Right atrium auricular region (tissue), 2 donors: ENCODE data around the gene CDHR1. TPM values are rescaled to one million over a fixed set of nuclear protein-coding genes. Genes with fewer than 3 reads are reported as not detected.

Experiments used
- DNase-seq: peaks from one replicate; pipeline ENCODE4 v3.0.0-alpha.2; 2019; ENCODE audit warnings: low spot score
- H3K27ac ChIP-seq, 2 donors: fragments of 200-600 bp; sonication (generic); 1 replicate in 1 of 2; 2 replicates in 1 of 2; pipeline ENCODE4 v1.5.1; 2016 to 2019
- H3K27me3 ChIP-seq, 2 donors: fragments of 200-600 bp; sonication (generic); one replicate each; pipeline versions ENCODE4 v1.5.1 to v1.6.0; 2017 to 2019
- H3K36me3 ChIP-seq: fragments of 200-600 bp; sonication (generic); one replicate; pipeline ENCODE4 v1.5.1; 2016
- H3K4me1 ChIP-seq, 2 donors: fragments of 200-600 bp; sonication (generic); one replicate each; pipeline versions ENCODE4 v1.5.1 to v1.6.0; 2017 to 2019
- H3K4me3 ChIP-seq, 2 donors: fragments of 200-600 bp; sonication (generic); 1 replicate in 1 of 2; 2 replicates in 1 of 2; pipeline ENCODE4 v1.5.1; 2017 to 2019; ENCODE audit warnings: mild to moderate bottlenecking in 1 of 2, moderate library complexity in 1 of 2
- H3K9me3 ChIP-seq, 2 donors: fragments of 200-600 bp; sonication (generic); one replicate each; pipeline ENCODE4 v1.5.1; 2019
- total RNA-seq, 2 donors: library from RNA; depleted of rRNA; stranded (reverse); fragments of >200 nt; gene quantifications; one replicate each; pipeline ENCODE4 v1.1.0, GENCODE V29; 2016
- TF ChIP-seq, protein P1 (sequence below), 2 donors: fragments of 200-600 bp; sonication (generic); IDR thresholded peaks; one replicate each; pipeline ENCODE4 v1.5.1; 2019; ENCODE audit warnings: antibody characterized with exemption in 2 of 2

Gene CDHR1
- total RNA-seq, 2 donors from 2014 or later, result 0.55 to 1.6 TPM

DNA sequence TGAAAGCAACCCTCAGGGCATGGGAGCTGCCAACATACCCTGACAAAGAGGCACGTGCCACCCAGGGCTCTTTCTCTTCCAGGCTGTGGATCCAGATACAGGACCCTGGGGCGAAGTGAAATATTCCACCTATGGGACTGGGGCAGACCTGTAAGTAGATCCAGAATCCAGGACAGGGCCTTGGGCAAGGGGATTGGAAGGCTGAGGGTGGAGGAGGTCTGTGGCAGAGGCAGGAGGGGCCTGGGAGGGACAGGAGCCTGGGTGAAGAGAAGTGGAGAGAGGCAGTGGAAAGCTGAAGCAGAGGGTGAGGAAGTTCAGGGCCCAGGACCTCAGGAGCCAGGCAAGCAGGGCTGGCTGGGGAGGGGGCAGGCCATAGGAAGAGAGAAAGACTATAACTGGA lies 17.2 kb downstream of the CDHR1 start:
- Histone ChIP-seq H3K4me1 (no peaks in the 10 kb centered on the region), H3K27ac (no peak overlapping the region), H3K27me3 (no peaks in the 10 kb centered on the region), H3K4me3 (no peak overlapping the region), H3K9me3 (no peaks in the 10 kb centered on the region), H3K36me3 (no peaks in the 10 kb centered on the region)
- TF ChIP-seq, protein P1, sequence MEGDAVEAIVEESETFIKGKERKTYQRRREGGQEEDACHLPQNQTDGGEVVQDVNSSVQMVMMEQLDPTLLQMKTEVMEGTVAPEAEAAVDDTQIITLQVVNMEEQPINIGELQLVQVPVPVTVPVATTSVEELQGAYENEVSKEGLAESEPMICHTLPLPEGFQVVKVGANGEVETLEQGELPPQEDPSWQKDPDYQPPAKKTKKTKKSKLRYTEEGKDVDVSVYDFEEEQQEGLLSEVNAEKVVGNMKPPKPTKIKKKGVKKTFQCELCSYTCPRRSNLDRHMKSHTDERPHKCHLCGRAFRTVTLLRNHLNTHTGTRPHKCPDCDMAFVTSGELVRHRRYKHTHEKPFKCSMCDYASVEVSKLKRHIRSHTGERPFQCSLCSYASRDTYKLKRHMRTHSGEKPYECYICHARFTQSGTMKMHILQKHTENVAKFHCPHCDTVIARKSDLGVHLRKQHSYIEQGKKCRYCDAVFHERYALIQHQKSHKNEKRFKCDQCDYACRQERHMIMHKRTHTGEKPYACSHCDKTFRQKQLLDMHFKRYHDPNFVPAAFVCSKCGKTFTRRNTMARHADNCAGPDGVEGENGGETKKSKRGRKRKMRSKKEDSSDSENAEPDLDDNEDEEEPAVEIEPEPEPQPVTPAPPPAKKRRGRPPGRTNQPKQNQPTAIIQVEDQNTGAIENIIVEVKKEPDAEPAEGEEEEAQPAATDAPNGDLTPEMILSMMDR (IDR thresholded peaks at IDR 0.05), result no peak
- DNase-seq, result no peak

DNA sequence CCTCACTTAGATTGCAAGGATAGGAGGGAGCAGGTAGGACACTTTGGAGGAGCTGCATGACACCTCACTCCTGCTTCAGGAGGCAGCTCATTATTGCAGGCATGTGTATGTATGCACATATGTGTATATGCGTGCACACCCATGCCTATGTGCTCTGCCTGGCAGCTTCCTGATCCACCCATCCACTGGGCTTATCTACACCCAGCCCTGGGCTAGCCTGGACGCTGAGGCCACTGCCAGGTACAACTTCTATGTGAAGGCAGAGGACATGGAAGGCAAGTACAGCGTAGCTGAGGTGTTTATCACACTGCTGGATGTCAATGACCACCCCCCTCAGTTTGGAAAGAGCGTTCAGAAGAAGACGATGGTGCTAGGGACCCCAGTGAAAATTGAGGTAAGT lies 17.7 kb downstream of the CDHR1 start:
- no peaks in the 10 kb centered on the region for H3K36me3 ChIP-seq
- H3K9me3 ChIP-seq, result no peaks in the 10 kb centered on the region
- no peak overlapping the region for H3K27ac ChIP-seq
- H3K4me1 ChIP-seq, result no peaks in the 10 kb centered on the region
- TF ChIP-seq, protein P1 (IDR thresholded peaks at IDR 0.05), result no peak
- H3K27me3 ChIP-seq, result no peaks in the 10 kb centered on the region
- no peak for DNase-seq
- no peak overlapping the region for H3K4me3 ChIP-seq

- no peaks in the 10 kb centered on the region for H3K9me3 ChIP-seq
- TF ChIP-seq, protein P1 (IDR thresholded peaks at IDR 0.05), result no peak
- DNase-seq, result no peak
- no peaks in the 10 kb centered on the region for H3K27me3 ChIP-seq
- no peak overlapping the region for H3K4me3 ChIP-seq
- no peaks in the 10 kb centered on the region for H3K36me3 ChIP-seq
- no peaks in the 10 kb centered on the region for H3K4me1 ChIP-seq
- H3K27ac ChIP-seq, result no peak overlapping the region
Observed at GRCh38 chr10:84213076-84213475, 18.7 kb downstream of the CDHR1 start.

- TF ChIP-seq, protein P1 (IDR thresholded peaks at IDR 0.05), result no peak
- Histone ChIP-seq H3K27me3 (no peaks in the 10 kb centered on the region), H3K4me1 (no peaks in the 10 kb centered on the region)
Observed at GRCh38 chr10:84214046-84214572, 19.8 kb downstream of the CDHR1 start.

GRCh38 chr10:84214612-84215235 lies 20.4 kb downstream of the CDHR1 start:
- Histone ChIP-seq H3K4me3 (no peak overlapping the region), H3K9me3 (no peaks in the 10 kb centered on the region), H3K4me1 (no peaks in the 10 kb centered on the region), H3K27ac (no peak overlapping the region), H3K36me3 (no peaks in the 10 kb centered on the region), H3K27me3 (no peaks in the 10 kb centered on the region)
- TF ChIP-seq, protein P1 (IDR thresholded peaks at IDR 0.05), result peak in 1 of 2 donors; percentile 34
- no peak for DNase-seq

More at GRCh38 chr10:84214046-84214572, 19.8 kb downstream of the CDHR1 start:
- Histone ChIP-seq H3K4me3 (no peak overlapping the region), H3K9me3 (no peaks in the 10 kb centered on the region), H3K36me3 (no peaks in the 10 kb centered on the region), H3K27ac (no peak overlapping the region)
- no peak for DNase-seq

GRCh38 chr10:84216834-84217233 lies 22.5 kb downstream of the CDHR1 start:
- no peak overlapping the region for H3K27ac ChIP-seq
- no peaks in the 10 kb centered on the region for H3K9me3 ChIP-seq
- H3K4me1 ChIP-seq, result no peaks in the 10 kb centered on the region
- TF ChIP-seq, protein P1 (IDR thresholded peaks at IDR 0.05), result no peak
- H3K27me3 ChIP-seq, result no peaks in the 10 kb centered on the region
- H3K4me3 ChIP-seq, result no peak overlapping the region
- no peak for DNase-seq
- no peaks in the 10 kb centered on the region for H3K36me3 ChIP-seq
